Tibial nerve (tissue), 4 donors: ENCODE measurements around the gene AUTS2. TPM values are rescaled to one million over a fixed set of nuclear protein-coding genes. Genes with fewer than 3 reads are reported as not detected.

ENCODE experiments used
- DNase-seq, 2 donors: peaks; one replicate each; pipeline ENCODE4 v3.0.0-alpha.2; 2019; ENCODE audit warnings: low spot score in 2 of 2
- H3K27ac ChIP-seq, 4 donors: fragments of 200-600 bp; sonication (generic) in 3 of 4; one replicate each; pipeline ENCODE4 v1.5.1; 2017 to 2019; ENCODE audit warnings: mild to moderate bottlenecking in 1 of 4
- H3K27me3 ChIP-seq, 2 donors: fragments of 200-600 bp; sonication (generic) in 1 of 2; one replicate each; pipeline versions ENCODE4 v1.5.1 to v1.6.0; 2017 to 2019
- H3K36me3 ChIP-seq, 3 donors: fragments of 200-600 bp; sonication (generic); one replicate each; pipeline ENCODE4 v1.5.1; 2018 to 2019
- H3K4me1 ChIP-seq, 4 donors: fragments of 200-600 bp; sonication (generic) in 3 of 4; one replicate each; pipeline ENCODE4 v1.5.1; 2017 to 2019
- H3K4me3 ChIP-seq, 4 donors: fragments of 200-600 bp; sonication (generic) in 3 of 4; one replicate each; pipeline ENCODE4 v1.5.1; 2017 to 2019; ENCODE audit warnings: mild to moderate bottlenecking in 1 of 4, moderate library complexity in 1 of 4
- H3K9me3 ChIP-seq, 4 donors: fragments of 200-600 bp; sonication (generic) in 3 of 4; one replicate each; pipeline ENCODE4 v1.5.1; 2017 to 2019
- EP300 ChIP-seq, 2 donors: sonication (generic); formaldehyde crosslinking; IDR thresholded peaks; one replicate each; pipeline ENCODE4 v1.6.1; 2017; ENCODE audit warnings: antibody characterized with exemption in 2 of 2, mild to moderate bottlenecking in 1 of 2
- POLR2A ChIP-seq, 2 donors: fragments of 450-650 bp; IDR thresholded peaks; one replicate each; pipeline ENCODE4 v1.6.1; 2017; ENCODE audit warnings: antibody characterized with exemption in 2 of 2, mild to moderate bottlenecking in 2 of 2, moderate library complexity in 2 of 2
- WGBS, 2 donors: methylation state at CpG; one replicate each; pipeline ENCODE4 v1.1.5; 2018; 5-methylcytosine and 5-hydroxymethylcytosine counted together
- total RNA-seq, 4 donors: library from RNA; depleted of rRNA; stranded (reverse); fragments of >200 nt; gene quantifications; one replicate each; pipeline ENCODE4 v1.1.0, GENCODE V29; 2016
- TF ChIP-seq, protein P1 (sequence below), 5 experiments: fragments of 200-600 bp in 3 of 5; fragments of 450-650 bp in 2 of 5; sonication (generic) in 3 of 5; IDR thresholded peaks; one replicate each; pipeline ENCODE4 v1.5.1; 2016 to 2019; ENCODE audit warnings: antibody characterized with exemption in 5 of 5, mild to moderate bottlenecking in 3 of 5, moderate library complexity in 2 of 5

Gene AUTS2
- total RNA-seq, 4 donors from 2014 or later = 56.6 to 87.9 (median 71.6) TPM

GRCh38 chr7:70312336-70312735, 714.1 kb downstream of the AUTS2 start:
- no peaks in the 10 kb centered on the region for H3K27me3 ChIP-seq
- DNase-seq = no peak
- no peaks in the 10 kb centered on the region for H3K36me3 ChIP-seq
- 90% methylated on average over 1 of the region's 1 CpG for WGBS, 2 donors
- peaks cover 0 to 5% (median 0%) of the 10 kb centered on the region in 4 donors for H3K4me1 ChIP-seq
- TF ChIP-seq POLR2A (IDR thresholded peaks at IDR 0.05) (no peak), EP300 (IDR thresholded peaks at IDR 0.05) (no peak)
- TF ChIP-seq, protein P1, sequence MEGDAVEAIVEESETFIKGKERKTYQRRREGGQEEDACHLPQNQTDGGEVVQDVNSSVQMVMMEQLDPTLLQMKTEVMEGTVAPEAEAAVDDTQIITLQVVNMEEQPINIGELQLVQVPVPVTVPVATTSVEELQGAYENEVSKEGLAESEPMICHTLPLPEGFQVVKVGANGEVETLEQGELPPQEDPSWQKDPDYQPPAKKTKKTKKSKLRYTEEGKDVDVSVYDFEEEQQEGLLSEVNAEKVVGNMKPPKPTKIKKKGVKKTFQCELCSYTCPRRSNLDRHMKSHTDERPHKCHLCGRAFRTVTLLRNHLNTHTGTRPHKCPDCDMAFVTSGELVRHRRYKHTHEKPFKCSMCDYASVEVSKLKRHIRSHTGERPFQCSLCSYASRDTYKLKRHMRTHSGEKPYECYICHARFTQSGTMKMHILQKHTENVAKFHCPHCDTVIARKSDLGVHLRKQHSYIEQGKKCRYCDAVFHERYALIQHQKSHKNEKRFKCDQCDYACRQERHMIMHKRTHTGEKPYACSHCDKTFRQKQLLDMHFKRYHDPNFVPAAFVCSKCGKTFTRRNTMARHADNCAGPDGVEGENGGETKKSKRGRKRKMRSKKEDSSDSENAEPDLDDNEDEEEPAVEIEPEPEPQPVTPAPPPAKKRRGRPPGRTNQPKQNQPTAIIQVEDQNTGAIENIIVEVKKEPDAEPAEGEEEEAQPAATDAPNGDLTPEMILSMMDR (IDR thresholded peaks at IDR 0.05) = no peak
- H3K27ac ChIP-seq = no peak overlapping the region
- H3K4me3 ChIP-seq = no peak overlapping the region
- H3K9me3 ChIP-seq = no peaks in the 10 kb centered on the region

GRCh38 chr7:70313271-70313670, 715.0 kb downstream of the AUTS2 start:
- TF ChIP-seq EP300 (IDR thresholded peaks at IDR 0.05) = no peak
- TF ChIP-seq, protein P1 (IDR thresholded peaks at IDR 0.05) = no peak
- TF ChIP-seq POLR2A (IDR thresholded peaks at IDR 0.05) = no peak
- no peaks in the 10 kb centered on the region for H3K27me3 ChIP-seq
- peaks cover 0 to 8% (median 0%) of the 10 kb centered on the region in 4 donors for H3K4me1 ChIP-seq
- H3K27ac ChIP-seq = no peak overlapping the region
- no peaks in the 10 kb centered on the region for H3K36me3 ChIP-seq
- 93 to 95% methylated on average over 3 of the region's 3 CpGs for WGBS, 2 donors
- no peak for DNase-seq
- H3K9me3 ChIP-seq = no peaks in the 10 kb centered on the region
- no peak overlapping the region for H3K4me3 ChIP-seq

DNA sequence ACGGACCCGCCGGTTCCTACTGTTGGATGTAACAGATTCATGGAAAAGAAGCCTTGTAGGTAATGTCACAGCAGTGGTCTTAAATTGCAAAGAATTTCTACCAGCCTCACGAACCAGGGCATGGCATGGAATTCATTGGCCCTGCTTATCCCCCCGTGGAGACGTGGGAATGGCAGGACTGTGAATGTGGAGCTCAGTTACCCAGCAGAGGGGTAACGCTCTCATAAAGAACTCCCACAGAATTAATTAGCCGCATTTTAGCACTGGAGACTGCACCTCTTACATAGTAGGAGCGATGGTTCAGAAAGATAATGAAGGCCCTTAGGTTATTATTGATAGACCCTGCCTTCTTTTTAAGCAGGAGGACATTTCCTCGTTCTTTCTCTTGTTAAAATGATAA, 715.4 kb downstream of the AUTS2 start:
- no peaks in the 10 kb centered on the region for H3K36me3 ChIP-seq
- H3K4me1 ChIP-seq = peaks cover 0 to 8% (median 0%) of the 10 kb centered on the region in 4 donors
- H3K9me3 ChIP-seq = no peaks in the 10 kb centered on the region
- H3K27ac ChIP-seq = no peak overlapping the region
- H3K4me3 ChIP-seq = no peak overlapping the region
- no peak for DNase-seq
- 87 to 93% methylated on average over 10 of the region's 10 CpGs for WGBS, 2 donors
- H3K27me3 ChIP-seq = no peaks in the 10 kb centered on the region
- TF ChIP-seq EP300 (IDR thresholded peaks at IDR 0.05) (no peak), POLR2A (IDR thresholded peaks at IDR 0.05) (no peak)
- TF ChIP-seq, protein P1 (IDR thresholded peaks at IDR 0.05) = no peak

DNA sequence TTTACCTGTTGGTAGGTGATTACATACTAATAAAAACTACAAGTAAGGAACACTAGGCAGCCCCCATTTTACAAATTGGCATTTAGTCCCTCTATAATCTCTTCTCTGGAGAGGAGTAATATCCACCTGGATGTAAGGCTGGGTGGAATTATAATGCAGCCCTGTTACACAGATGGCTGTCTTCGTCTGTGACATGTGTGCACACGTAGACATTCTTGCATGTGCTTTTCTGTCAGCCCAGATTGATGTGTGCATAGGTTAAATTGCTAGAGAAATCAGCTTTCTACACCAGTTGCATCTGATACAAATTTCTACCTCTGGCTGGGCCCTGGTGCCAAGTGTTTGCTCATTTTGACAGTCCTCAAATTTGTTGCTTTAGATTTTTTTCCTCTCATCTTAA, 715.9 kb downstream of the AUTS2 start:
- DNase-seq = no peak
- Histone ChIP-seq H3K27ac (no peak overlapping the region), H3K36me3 (no peaks in the 10 kb centered on the region), H3K9me3 (no peaks in the 10 kb centered on the region), H3K27me3 (no peaks in the 10 kb centered on the region), H3K4me3 (no peak overlapping the region), H3K4me1 (peaks cover 0 to 8% (median 0%) of the 10 kb centered on the region in 4 donors)
- 98 to 100% methylated on average over 2 of the region's 2 CpGs for WGBS, 2 donors
- no peak for TF ChIP-seq EP300 (IDR thresholded peaks at IDR 0.05)
- TF ChIP-seq, protein P1 (IDR thresholded peaks at IDR 0.05) = no peak
- no peak for TF ChIP-seq POLR2A (IDR thresholded peaks at IDR 0.05)

GRCh38 chr7:70316745-70317144, 718.5 kb downstream of the AUTS2 start:
- no peak overlapping the region for H3K27ac ChIP-seq
- H3K9me3 ChIP-seq = no peaks in the 10 kb centered on the region
- H3K27me3 ChIP-seq = no peaks in the 10 kb centered on the region
- TF ChIP-seq EP300 (IDR thresholded peaks at IDR 0.05) = no peak
- TF ChIP-seq, protein P1 (IDR thresholded peaks at IDR 0.05) = no peak
- DNase-seq = no peak
- H3K4me3 ChIP-seq = no peak overlapping the region
- H3K36me3 ChIP-seq = no peaks in the 10 kb centered on the region
- H3K4me1 ChIP-seq = peaks cover 0 to 8% (median 0%) of the 10 kb centered on the region in 4 donors
- WGBS, 2 donors = 81 to 92% methylated on average over 7 of the region's 7 CpGs
